ENCODE data around the gene BCAS3. TPM values are rescaled to one million over a fixed set of nuclear protein-coding genes. Genes with fewer than 3 reads are reported as not detected.

Gene BCAS3
- total RNA-seq, 2 experiments from 2014 or later, result 7.2 to 7.5 TPM

GRCh38 chr17:60720763-60721531 is 43.3 kb downstream of the BCAS3 start:
- peaks cover 2% of the 10 kb centered on the region for H3K4me1 Mint-ChIP-seq (ENCODE audit: low read depth)

GRCh38 chr17:60724647-60725046 is 47.0 kb downstream of the BCAS3 start:
- intact Hi-C loops (cut with micrococcal nuclease), result loop anchor here (5.0 kb wide), 2 partner anchors 248 to 278 kb away; no protein-coding TSS in a partner anchor
- no peaks in the 10 kb centered on the region for H3K9me3 Mint-ChIP-seq
- H3K4me3 Mint-ChIP-seq, result no peak overlapping the region
- peaks cover 3% of the 10 kb centered on the region for H3K36me3 Mint-ChIP-seq (ENCODE audit: low read depth)
- DNase-seq, result no peak
- H3K27me3 Mint-ChIP-seq (ENCODE audit: low read depth), result no peaks in the 10 kb centered on the region
- H3K27ac Mint-ChIP-seq, result no peak overlapping the region
- CTCF ChIA-PET, result interaction anchor here (0.6 to 0.7 kb wide), 2 partner anchors 172 to 665 kb away, joined by 3 to 6 read pairs; no protein-coding TSS in a partner anchor
- H3K4me1 Mint-ChIP-seq (ENCODE audit: low read depth), result peaks cover 2% of the 10 kb centered on the region

More at GRCh38 chr17:60720763-60721531, 43.3 kb downstream of the BCAS3 start:
- Mint-ChIP-seq H3K9me3 (no peaks in the 10 kb centered on the region), H3K4me3 (no peak overlapping the region), H3K36me3 (ENCODE audit: low read depth) (peaks cover 1% of the 10 kb centered on the region), H3K27ac (no peak overlapping the region), H3K27me3 (ENCODE audit: low read depth) (no peaks in the 10 kb centered on the region)
- intact Hi-C loops (cut with micrococcal nuclease), result loop anchor here (1.0 to 5.0 kb wide), 4 partner anchors 251 to 688 kb away; no protein-coding TSS in a partner anchor
- CTCF ChIA-PET, result interaction anchor here (0.6 to 1.7 kb wide), 28 partner anchors 8 to 835 kb away, joined by 3 to 10 read pairs (median 3); no protein-coding TSS in a partner anchor
- peak; percentile 57 for DNase-seq

- intact Hi-C loops (cut with micrococcal nuclease), result no loop called here
- no peak for DNase-seq
- H3K4me1 Mint-ChIP-seq (ENCODE audit: low read depth), result peaks cover 7% of the 10 kb centered on the region
- H3K27me3 Mint-ChIP-seq (ENCODE audit: low read depth), result no peaks in the 10 kb centered on the region
- H3K27ac Mint-ChIP-seq, result no peak overlapping the region
- CTCF ChIA-PET, result no interaction called here
- peaks cover 3% of the 10 kb centered on the region for H3K36me3 Mint-ChIP-seq (ENCODE audit: low read depth)
- no peaks in the 10 kb centered on the region for H3K9me3 Mint-ChIP-seq
- no peak overlapping the region for H3K4me3 Mint-ChIP-seq
These were observed 52.2 kb downstream of the BCAS3 start for GRCh38 chr17:60729854-60730253.

- H3K4me1 Mint-ChIP-seq (ENCODE audit: low read depth), result peaks cover 7% of the 10 kb centered on the region
- H3K4me3 Mint-ChIP-seq, result no peak overlapping the region
These were observed 52.6 kb downstream of the BCAS3 start for GRCh38 chr17:60730273-60730672.

GRCh38 chr17:60738287-60738686 is 60.6 kb downstream of the BCAS3 start:
- intact Hi-C loops (cut with micrococcal nuclease), result no loop called here
- H3K4me3 Mint-ChIP-seq, result no peak overlapping the region
- H3K4me1 Mint-ChIP-seq (ENCODE audit: low read depth), result peaks cover 4% of the 10 kb centered on the region
- no peak overlapping the region for H3K27ac Mint-ChIP-seq
- CTCF ChIA-PET, result no interaction called here
- peaks cover 3% of the 10 kb centered on the region for H3K36me3 Mint-ChIP-seq (ENCODE audit: low read depth)
- H3K9me3 Mint-ChIP-seq, result no peaks in the 10 kb centered on the region
- H3K27me3 Mint-ChIP-seq (ENCODE audit: low read depth), result no peaks in the 10 kb centered on the region
- no peak for DNase-seq

More at GRCh38 chr17:60730273-60730672, 52.6 kb downstream of the BCAS3 start:
- intact Hi-C loops (cut with micrococcal nuclease), result no loop called here
- peaks cover 3% of the 10 kb centered on the region for H3K36me3 Mint-ChIP-seq (ENCODE audit: low read depth)
- no peak for DNase-seq
- H3K27me3 Mint-ChIP-seq (ENCODE audit: low read depth), result no peaks in the 10 kb centered on the region
- no peak overlapping the region for H3K27ac Mint-ChIP-seq
- CTCF ChIA-PET, result interaction anchor here (0.7 to 1.0 kb wide), 2 partner anchors 10 to 14 kb away, joined by 3 read pairs; no protein-coding TSS in a partner anchor
- H3K9me3 Mint-ChIP-seq, result no peaks in the 10 kb centered on the region

GRCh38 chr17:60740584-60740983 is 62.9 kb downstream of the BCAS3 start:
- Mint-ChIP-seq H3K36me3 (ENCODE audit: low read depth) (peaks cover 3% of the 10 kb centered on the region), H3K4me1 (ENCODE audit: low read depth) (peaks cover 4% of the 10 kb centered on the region), H3K27me3 (ENCODE audit: low read depth) (no peaks in the 10 kb centered on the region), H3K27ac (no peak overlapping the region), H3K9me3 (no peaks in the 10 kb centered on the region), H3K4me3 (no peak overlapping the region)
- CTCF ChIA-PET, result interaction anchor here (0.9 kb wide), 1 partner anchor 20 kb away, joined by 3 read pairs; no protein-coding TSS in a partner anchor
- intact Hi-C loops (cut with micrococcal nuclease), result no loop called here
- no peak for DNase-seq

- H3K27me3 Mint-ChIP-seq (ENCODE audit: low read depth), result no peaks in the 10 kb centered on the region
- H3K9me3 Mint-ChIP-seq, result no peaks in the 10 kb centered on the region
- DNase-seq, result no peak
- no peak overlapping the region for H3K27ac Mint-ChIP-seq
- peaks cover 3% of the 10 kb centered on the region for H3K36me3 Mint-ChIP-seq (ENCODE audit: low read depth)
- intact Hi-C loops (cut with micrococcal nuclease), result no loop called here
- H3K4me1 Mint-ChIP-seq (ENCODE audit: low read depth), result peaks cover 4% of the 10 kb centered on the region
- CTCF ChIA-PET, result interaction anchor here (0.9 kb wide), 1 partner anchor 20 kb away, joined by 3 read pairs; no protein-coding TSS in a partner anchor
- H3K4me3 Mint-ChIP-seq, result no peak overlapping the region
These were observed 63.4 kb downstream of the BCAS3 start for GRCh38 chr17:60741031-60741430.

- DNase-seq, result no peak
- Mint-ChIP-seq H3K4me1 (ENCODE audit: low read depth) (no peaks in the 10 kb centered on the region), H3K27me3 (ENCODE audit: low read depth) (no peaks in the 10 kb centered on the region), H3K4me3 (no peak overlapping the region), H3K27ac (no peak overlapping the region), H3K36me3 (ENCODE audit: low read depth) (peaks cover 3% of the 10 kb centered on the region), H3K9me3 (no peaks in the 10 kb centered on the region)
- intact Hi-C loops (cut with micrococcal nuclease), result no loop called here
- CTCF ChIA-PET, result interaction anchor here (1.7 kb wide), 1 partner anchor 23 kb away, joined by 4 read pairs; no protein-coding TSS in a partner anchor
These were observed 65.6 kb downstream of the BCAS3 start for GRCh38 chr17:60743282-60743681.

GRCh38 chr17:60743799-60744198 is 66.1 kb downstream of the BCAS3 start:
- intact Hi-C loops (cut with micrococcal nuclease), result no loop called here
- H3K9me3 Mint-ChIP-seq, result no peaks in the 10 kb centered on the region
- no peak overlapping the region for H3K4me3 Mint-ChIP-seq
- CTCF ChIA-PET, result interaction anchor here (1.7 kb wide), 1 partner anchor 23 kb away, joined by 4 read pairs; no protein-coding TSS in a partner anchor
- H3K4me1 Mint-ChIP-seq (ENCODE audit: low read depth), result no peaks in the 10 kb centered on the region
- DNase-seq, result no peak
- no peaks in the 10 kb centered on the region for H3K27me3 Mint-ChIP-seq (ENCODE audit: low read depth)
- peaks cover 2% of the 10 kb centered on the region for H3K36me3 Mint-ChIP-seq (ENCODE audit: low read depth)
- no peak overlapping the region for H3K27ac Mint-ChIP-seq

GRCh38 chr17:60744355-60744966 is 66.8 kb downstream of the BCAS3 start:
- Mint-ChIP-seq H3K27ac (no peak overlapping the region), H3K27me3 (ENCODE audit: low read depth) (no peaks in the 10 kb centered on the region), H3K4me1 (ENCODE audit: low read depth) (no peaks in the 10 kb centered on the region), H3K4me3 (no peak overlapping the region), H3K9me3 (no peaks in the 10 kb centered on the region), H3K36me3 (ENCODE audit: low read depth) (peaks cover 1% of the 10 kb centered on the region)
- DNase-seq, result no peak
- CTCF ChIA-PET, result interaction anchor here (0.7 to 1.7 kb wide), 3 partner anchors 24 to 974 kb away, joined by 3 to 4 read pairs (median 3); no protein-coding TSS in a partner anchor
- intact Hi-C loops (cut with micrococcal nuclease), result no loop called here

- no peaks in the 10 kb centered on the region for H3K4me1 Mint-ChIP-seq (ENCODE audit: low read depth)
- CTCF ChIA-PET, result interaction anchor here (1.2 kb wide), 1 partner anchor 25 kb away, joined by 3 read pairs; no protein-coding TSS in a partner anchor
- H3K4me3 Mint-ChIP-seq, result no peak overlapping the region
- intact Hi-C loops (cut with micrococcal nuclease), result no loop called here
- peaks cover under 1% of the 10 kb centered on the region for H3K36me3 Mint-ChIP-seq (ENCODE audit: low read depth)
- H3K27me3 Mint-ChIP-seq (ENCODE audit: low read depth), result no peaks in the 10 kb centered on the region
- H3K9me3 Mint-ChIP-seq, result peaks cover under 1% of the 10 kb centered on the region
- no peak for DNase-seq
- H3K27ac Mint-ChIP-seq, result no peak overlapping the region
These were observed 67.9 kb downstream of the BCAS3 start for GRCh38 chr17:60745544-60745943.

GRCh38 chr17:60747069-60747808 is 69.6 kb downstream of the BCAS3 start:
- CTCF ChIA-PET, result interaction anchor here (0.9 kb wide), 1 partner anchor 27 kb away, joined by 3 read pairs; no protein-coding TSS in a partner anchor
- intact Hi-C loops (cut with micrococcal nuclease), result no loop called here
- DNase-seq, result no peak
- H3K4me3 Mint-ChIP-seq, result no peak overlapping the region
- H3K9me3 Mint-ChIP-seq, result peaks cover 3% of the 10 kb centered on the region
- no peak overlapping the region for H3K27ac Mint-ChIP-seq
- peaks cover 2% of the 10 kb centered on the region for H3K4me1 Mint-ChIP-seq (ENCODE audit: low read depth)
- H3K27me3 Mint-ChIP-seq (ENCODE audit: low read depth), result no peaks in the 10 kb centered on the region
- H3K36me3 Mint-ChIP-seq (ENCODE audit: low read depth), result peaks cover 2% of the 10 kb centered on the region

Data from activated naive CD4-positive, alpha-beta T cell treated with anti-CD3 and anti-CD28 coated beads for 36 hours (primary cell).